AG04449 (cell line): ENCODE results near the gene CLMN.

ENCODE experiments used
- CTCF ChIA-PET: fragments of 350-600 bp; formaldehyde crosslinking; extraction: SDS; loops from one replicate; lab custom pipeline; 2021; ENCODE audit warnings: antibody characterized with exemption; lab: Yijun Ruan, JAX
- POLR2A ChIA-PET: fragments of 400-600, 350-600 bp; formaldehyde crosslinking; extraction: SDS; loops from one replicate; lab custom pipeline; 2020; ENCODE audit warnings: antibody characterized with exemption, inconsistent platforms; lab: Yijun Ruan, JAX
- DNase-seq: peaks from one replicate; pipeline ENCODE4 v3.0.0-alpha.2; 2010; ENCODE audit warnings: low read depth, low spot score
- H3K4me3 ChIP-seq: 2 replicates; pipeline ENCODE4 v1.5.1; 2011; ENCODE audit warnings: low read depth, mild to moderate bottlenecking, control low read depth, low read length
- CTCF ChIP-seq: IDR thresholded peaks from one replicate; pipeline ENCODE4 v1.5.1; 2011; ENCODE audit warnings: mild to moderate bottlenecking, moderate library complexity, low read length, control low read depth, inconsistent platforms; ENCODE audit not compliant: insufficient read depth; ENCODE audit errors: missing control alignments

The CLMN gene

GRCh38 chr14:95321693-95322455 is 2.2 kb upstream of the CLMN start:
- DNase-seq: no peak
- no peak for TF ChIP-seq CTCF
- H3K4me3 ChIP-seq: no peak overlapping the region
- ChIA-PET POLR2A (no interaction called here), CTCF (no interaction called here)

GRCh38 chr14:95320955-95321600 is 1.4 kb upstream of the CLMN start:
- ChIA-PET CTCF (no interaction called here), POLR2A (no interaction called here)
- H3K4me3 ChIP-seq: no peak overlapping the region
- no peak for DNase-seq
- no peak for TF ChIP-seq CTCF

- POLR2A ChIA-PET: no interaction called here
- H3K4me3 ChIP-seq: peak overlapping the region; percentile 33
- DNase-seq: no peak
- CTCF ChIA-PET: no interaction called here
- no peak for TF ChIP-seq CTCF
These were observed 579 bp upstream of the CLMN start for GRCh38 chr14:95320078-95320895.

GRCh38 chr14:95318399-95319311 is 1.1 kb downstream of the CLMN start:
- H3K4me3 ChIP-seq: peak overlapping the region; percentile 57; the same call in 1 of the 2 replicates
- no peak for DNase-seq
- TF ChIP-seq CTCF: no peak
- POLR2A ChIA-PET: no interaction called here
- CTCF ChIA-PET: interaction anchor here (0.8 to 1.2 kb wide), 2 partner anchors 10 to 12 kb away, joined by 3 read pairs; no protein-coding TSS in a partner anchor

- ChIA-PET POLR2A (no interaction called here), CTCF (interaction anchor here (0.8 kb wide), 1 partner anchor 13 kb away, joined by 3 read pairs; no protein-coding TSS in a partner anchor)
- TF ChIP-seq CTCF: no peak
- no peak for DNase-seq
- H3K4me3 ChIP-seq: no peak overlapping the region
These were observed 1.8 kb downstream of the CLMN start for GRCh38 chr14:95317817-95318343.
